Stimulated activated naive CD4-positive, alpha-beta T cell treated with Interleukin-2 at 50 U/mL for 16 hours (primary cell): ENCODE measurements around the gene PACRG.

Experiments used
- DNase-seq: peaks from one replicate; lab custom pipeline; 2025; lab: John Stamatoyannopoulos, UW

The PACRG gene

DNA sequence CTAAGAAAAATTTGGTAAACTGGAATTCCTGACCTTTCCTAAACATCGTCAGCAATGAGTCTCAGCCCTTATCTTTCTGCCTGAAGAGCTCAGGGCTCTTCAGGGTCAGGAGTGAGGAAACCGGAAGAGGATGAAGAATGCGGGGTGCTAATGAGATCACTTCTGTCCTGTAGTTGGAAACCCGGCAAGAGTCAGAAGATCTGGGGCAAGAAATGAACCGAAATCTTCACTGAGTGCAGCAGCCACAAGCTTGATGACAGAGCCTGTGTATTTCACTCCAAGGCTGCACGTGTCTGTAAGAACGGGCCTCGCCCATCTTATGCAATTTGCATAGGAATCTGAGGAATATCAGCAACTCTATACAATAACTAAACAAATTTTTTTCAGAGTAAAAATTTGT lies 626.3 kb downstream of the PACRG start:
- DNase-seq: no peak

DNA sequence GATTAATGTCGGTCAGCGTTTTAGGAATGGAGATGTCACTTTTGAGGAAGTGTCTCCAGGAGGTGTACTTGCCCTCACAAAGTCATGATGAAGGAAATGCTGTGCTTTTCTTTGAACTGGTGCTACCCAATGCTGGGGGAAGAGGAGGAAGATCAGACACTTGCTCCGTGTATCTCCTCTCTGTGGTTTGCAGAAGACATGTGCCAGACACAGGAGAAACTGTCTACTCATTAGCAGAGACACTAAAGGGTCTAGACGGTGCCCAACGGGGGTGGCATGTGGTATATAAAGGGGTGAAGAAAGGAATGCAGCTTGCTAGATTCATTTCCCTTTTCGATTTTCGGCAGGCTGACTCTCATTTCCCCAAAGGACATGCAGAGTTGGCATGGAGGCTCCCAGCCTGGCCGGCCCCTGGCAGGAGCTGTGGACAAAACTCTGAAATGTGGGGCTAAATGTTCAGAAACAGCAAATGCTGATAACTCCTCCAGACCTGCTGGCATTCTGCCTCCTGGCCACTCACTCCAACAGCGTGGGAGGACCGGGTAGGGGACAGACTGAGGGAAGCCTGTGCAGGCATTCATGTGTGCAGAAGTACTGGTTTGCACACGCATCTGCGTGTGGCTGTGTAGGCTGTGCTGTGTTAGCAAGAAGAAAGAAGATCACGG lies 627.1 kb downstream of the PACRG start:
- DNase-seq: no peak

DNA sequence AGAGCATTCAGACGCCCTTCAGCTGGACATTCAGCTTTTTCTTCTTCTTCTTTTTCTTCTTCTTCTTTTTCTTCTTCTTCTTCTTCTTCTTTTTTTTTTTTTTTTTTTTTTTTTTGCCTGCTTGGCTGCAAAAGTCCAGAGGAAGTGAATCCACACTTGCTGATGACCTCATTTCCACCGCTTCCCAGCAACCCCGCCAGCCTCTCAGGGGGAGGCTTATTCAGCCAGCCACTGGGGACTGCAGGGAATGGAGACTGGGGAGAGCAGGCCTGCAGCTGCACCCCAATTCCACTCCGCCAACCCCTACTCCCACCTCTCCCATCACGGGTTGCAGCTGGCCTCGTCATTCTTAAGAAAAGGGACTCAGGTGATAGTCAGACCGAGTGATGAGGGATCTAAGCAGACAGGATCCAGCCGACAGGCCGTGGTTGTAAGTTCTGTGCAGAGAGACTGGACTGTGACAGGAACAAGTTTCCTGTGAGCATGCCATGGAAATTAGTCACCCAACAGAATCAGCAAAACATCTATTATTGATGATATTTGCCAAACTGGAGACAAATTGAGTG lies 627.7 kb downstream of the PACRG start:
- no peak for DNase-seq

DNA sequence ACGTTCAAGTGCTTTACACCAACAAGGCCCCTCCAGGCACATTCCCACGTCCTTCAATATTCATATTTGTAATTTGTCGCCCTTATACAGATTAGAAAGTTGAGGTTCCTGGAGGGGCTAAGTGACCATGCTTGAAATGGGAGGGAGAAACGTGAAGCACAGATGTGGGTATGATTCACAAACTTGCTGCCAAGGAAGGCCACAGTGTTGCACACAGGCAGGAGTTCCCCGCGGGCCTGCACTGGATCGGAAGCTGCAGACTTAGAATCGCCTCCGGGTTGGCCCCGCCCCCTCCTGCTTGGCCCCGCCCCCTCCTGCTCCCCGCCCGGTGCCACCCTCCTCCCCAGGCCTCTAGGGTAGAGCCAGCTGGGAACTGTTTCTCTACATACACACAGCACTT lies 628.5 kb downstream of the PACRG start:
- DNase-seq: no peak

DNA sequence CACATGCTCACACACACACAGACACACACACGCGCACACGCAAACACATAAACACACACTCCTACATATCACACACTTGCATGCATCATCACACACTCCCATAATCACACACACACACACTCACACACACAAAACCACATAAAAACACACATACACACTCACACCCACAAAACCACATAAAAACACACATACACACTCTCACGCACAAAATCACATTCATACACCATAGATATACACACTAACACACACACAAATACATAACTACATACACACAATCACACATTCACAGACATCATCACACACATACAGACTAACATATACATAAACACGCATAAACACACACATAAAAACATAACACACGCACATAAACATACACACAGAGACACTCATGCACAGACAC lies 629.0 kb downstream of the PACRG start:
- no peak for DNase-seq

DNA sequence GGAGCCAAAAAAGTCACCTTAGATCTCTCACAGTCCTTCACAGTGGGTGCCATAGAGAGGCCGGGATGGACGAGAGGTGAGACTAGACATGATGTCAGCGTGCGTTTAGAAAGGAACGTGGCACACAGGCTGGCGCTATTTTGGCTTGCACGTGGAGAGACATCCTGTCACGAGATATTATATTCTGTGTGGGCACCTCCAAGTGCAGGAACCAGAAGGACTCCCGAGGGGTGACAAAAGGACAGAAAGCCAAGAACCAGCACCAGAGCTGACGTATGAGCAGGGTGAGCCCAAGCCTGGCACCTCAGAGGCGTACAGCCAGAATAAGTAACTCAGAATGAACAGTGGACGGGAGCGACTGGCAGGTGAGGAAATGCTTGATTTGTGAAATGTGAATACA lies 636.9 kb downstream of the PACRG start:
- no peak for DNase-seq
